Activated T-cell treated with anti-CD3 and anti-CD28 coated beads, Interleukin-2, amount 50 U/mL, for 48 hours (primary cell): Measurements from ENCODE around the gene MLLT11.
A peak's percentile ranks its signal among the peaks of the same experiment; 100 is the strongest.
"Not testable (repeated sequence)": the region's sequence is repeated elsewhere in the genome, so short reads cannot be mapped to it uniquely, and the experiment has no call there.

ENCODE experiments used
- DNase-seq, 2 experiments: peaks; one replicate each; pipeline ENCODE4 v3.0.0-alpha.2; 2020

MLLT11 gene

DNA sequence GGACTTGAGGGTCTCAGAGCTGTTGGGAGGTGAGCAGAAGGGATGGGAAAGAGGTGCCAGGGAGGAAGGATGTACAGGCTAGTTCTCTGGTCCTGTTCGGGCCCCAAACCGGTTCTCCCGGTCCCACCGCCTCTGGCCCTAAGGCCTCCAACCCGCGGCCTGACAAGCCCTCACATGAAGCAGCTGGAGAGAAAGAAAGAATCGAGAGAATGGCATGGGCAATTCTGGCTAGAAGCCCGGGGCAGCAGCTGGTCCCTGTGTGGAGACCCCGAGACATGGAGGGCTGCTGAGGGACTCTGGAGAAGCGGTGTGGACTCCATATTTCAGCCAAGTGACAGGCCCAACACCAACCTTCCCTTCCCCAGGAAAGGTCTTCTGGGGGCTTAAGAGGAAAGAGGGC lies 1.5 kb upstream of the MLLT11 start:
- DNase-seq, result peak; percentile 44 to 47

DNA sequence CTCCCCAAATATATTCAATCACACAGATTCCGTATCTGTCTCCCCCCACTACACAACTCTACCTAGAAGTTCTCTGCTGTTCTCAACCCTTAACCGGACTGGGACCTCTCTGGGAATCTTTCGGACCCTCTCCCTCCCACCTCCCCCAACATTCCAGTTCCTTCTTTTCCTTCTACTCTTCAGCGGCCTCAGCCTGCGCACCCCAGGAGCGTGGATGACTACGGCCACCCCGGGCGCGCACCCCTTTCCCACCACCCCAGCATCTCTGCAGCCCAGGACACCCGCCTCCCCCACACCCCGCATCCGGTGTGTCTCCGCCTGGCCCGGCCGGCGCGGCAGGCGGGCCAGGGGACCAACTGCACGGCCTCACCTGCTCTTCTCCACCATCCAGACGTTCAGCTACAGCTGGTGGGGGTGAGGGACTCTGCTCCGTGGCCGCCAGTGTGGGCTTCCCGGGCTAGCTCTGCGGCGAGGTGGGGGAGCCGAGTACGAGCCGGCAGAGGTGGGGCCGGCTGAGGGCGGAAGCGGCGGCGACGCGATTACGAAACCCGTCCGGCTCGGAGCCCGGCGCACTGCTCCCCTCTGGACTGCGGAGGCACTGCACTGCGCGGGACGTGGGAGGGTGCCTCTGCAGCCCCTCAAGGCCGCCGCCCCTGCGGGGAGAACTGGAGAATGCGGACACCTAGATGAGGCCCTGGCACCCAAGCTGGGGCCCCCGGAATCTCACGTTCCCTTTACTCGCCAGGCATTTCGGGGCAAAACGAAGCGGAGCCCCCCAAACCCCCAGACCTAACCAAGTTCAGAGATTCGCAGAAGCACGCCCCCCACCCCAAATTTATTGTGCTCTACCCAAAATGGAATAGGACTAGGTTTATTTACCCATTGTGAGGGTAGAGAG lies 839 bp upstream of the MLLT11 start, which contains the start of gene CDC42SE1:
CDC42SE1 (minus strand) TSS at position 514 of the 898 bp plus-strand sequence. CDS start 3,892 bp downstream, outside the sequence.
- peak; percentile 86 to 91 for DNase-seq

DNA sequence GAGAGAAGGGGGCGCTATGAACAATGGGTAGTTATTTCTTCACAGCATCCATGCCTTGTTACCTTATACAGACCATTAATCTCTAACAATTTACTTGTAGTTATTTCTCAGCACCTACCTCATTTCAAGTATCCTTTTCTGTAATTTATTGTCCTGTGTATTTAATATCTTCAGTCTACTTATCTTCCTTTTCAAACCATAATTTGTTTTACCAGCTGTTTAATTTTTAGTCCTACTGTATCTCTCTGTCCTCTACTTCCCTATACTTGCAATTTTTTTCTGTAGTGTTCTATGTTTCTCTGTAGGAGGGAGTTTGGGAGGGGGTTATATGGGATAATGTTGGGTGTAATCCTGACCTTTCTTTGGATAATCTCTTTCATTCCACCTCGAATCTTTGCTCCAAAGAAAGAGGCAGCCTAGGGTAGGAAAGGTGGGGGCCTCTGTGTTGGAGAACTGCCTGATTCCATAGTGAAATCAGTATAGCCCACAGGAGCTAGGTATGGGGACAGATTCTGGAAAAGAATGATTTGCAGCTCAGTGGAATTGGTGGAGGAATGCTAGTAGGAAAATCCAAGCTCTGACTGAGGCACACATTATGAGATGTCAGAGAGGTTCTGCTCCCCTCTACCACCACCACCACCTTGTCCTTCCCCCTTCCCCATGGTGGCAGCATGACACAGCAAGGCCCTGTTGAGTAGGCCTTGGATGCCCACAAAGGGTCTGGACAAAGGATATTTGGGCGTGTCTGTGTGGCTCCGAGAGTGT lies 642 bp downstream of the MLLT11 start:
- no peak for DNase-seq

DNA sequence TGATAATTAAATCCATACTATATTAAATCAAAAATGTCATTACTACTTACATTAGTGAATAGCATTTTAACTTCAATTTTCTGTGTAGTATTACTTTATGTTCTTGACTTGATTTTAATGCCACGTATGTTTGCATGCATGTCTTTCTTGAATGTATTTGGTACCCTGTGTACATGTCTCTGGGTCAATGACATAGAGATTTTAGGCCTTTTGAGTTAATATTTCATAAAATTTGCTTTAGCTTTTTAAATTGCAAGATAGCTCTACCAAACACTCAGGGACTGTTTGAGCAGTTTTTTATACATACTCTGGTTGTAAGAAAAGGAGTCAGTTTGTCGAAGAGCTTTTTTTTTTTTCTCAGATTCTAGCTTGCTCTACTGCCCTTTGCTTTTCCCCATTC lies 1.5 kb downstream of the MLLT11 start:
- DNase-seq, result no peak

DNA sequence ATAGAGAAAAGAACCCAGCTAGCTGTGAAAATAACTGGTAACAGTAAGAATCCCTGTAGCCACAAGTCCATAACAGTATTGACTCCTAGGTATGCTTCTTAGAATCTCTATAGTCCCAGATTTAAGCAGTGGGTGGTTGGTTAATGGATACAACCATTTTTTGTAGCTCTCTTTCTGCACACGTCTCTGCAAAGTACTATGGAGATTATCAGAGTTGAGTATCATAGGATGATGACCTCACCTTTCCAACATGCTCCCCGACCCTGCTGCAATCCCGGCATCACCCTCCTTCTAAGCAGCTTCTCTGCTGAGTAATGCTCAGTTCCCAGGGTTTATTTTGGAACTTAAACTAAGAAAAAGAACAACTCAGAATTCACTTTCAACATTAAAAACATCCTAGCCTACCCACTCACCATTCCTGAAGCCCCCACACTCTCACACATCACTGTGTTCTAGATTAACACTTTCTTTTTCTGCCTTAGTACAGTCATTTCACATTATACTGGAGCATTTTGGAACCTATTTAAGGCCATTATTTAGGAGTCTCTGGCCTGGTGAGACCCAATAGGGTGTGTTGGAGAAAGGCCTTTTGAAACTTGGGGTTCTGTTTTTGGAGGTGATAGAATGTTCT lies 2.7 kb downstream of the MLLT11 start:
- DNase-seq, result no peak

DNA sequence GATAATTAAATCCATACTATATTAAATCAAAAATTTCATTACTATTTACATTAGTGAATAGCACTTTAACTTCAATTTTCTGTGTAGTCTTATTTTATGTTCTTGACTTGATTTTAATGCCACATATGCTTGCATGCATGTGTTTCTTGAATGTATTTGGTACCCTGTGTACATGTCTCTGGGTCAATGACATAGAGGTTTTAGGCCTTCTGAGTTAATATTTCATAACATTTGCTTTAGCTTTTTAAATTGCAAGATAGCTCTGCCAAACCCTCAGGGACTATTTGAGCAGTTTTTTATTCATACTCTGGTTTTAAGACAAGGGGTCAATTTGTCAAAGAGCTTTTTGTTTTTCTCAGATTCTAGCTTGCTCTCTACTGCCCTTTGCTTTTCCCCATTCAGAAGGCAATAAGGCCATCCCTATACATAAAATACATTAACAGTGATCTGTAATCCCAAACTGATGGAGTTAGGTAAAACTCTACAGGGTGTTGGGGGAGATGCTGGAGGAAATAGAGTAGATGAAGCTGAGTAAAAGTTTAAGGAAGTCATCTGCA lies 5.0 kb downstream of the MLLT11 start:
- no peak for DNase-seq

DNA sequence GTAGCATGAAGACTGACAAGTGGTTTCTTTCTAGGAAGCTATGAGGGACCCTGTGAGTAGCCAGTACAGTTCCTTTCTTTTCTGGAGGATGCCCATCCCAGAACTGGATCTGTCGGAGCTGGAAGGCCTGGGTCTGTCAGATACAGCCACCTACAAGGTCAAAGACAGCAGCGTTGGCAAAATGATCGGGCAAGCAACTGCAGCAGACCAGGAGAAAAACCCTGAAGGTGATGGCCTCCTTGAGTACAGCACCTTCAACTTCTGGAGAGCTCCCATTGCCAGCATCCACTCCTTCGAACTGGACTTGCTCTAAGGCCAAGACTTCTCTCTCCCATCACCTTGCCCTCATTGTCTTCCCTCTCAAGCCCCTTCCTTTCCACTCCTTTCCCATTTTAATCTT lies 7.0 kb downstream of the MLLT11 start:
- no peak for DNase-seq

DNA sequence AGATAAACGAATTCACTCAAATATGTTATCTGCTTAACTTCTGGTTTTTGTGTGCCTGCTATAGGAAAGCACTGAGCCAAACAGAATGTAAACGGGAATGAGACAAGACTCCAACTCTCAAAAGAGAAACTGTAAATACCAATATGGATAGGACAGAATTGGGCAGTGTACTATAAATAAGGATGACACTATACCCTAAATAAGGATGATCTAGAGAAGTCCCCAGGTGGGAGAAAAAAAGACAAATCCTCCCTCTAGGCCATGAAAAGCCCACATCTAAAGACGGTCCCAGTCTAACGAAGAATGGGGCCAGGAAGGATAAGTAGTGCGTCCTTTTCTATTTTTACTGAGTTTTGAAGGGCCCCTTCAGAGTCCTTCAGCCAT lies 8.9 kb downstream of the MLLT11 start:
- DNase-seq, result no peak

DNA sequence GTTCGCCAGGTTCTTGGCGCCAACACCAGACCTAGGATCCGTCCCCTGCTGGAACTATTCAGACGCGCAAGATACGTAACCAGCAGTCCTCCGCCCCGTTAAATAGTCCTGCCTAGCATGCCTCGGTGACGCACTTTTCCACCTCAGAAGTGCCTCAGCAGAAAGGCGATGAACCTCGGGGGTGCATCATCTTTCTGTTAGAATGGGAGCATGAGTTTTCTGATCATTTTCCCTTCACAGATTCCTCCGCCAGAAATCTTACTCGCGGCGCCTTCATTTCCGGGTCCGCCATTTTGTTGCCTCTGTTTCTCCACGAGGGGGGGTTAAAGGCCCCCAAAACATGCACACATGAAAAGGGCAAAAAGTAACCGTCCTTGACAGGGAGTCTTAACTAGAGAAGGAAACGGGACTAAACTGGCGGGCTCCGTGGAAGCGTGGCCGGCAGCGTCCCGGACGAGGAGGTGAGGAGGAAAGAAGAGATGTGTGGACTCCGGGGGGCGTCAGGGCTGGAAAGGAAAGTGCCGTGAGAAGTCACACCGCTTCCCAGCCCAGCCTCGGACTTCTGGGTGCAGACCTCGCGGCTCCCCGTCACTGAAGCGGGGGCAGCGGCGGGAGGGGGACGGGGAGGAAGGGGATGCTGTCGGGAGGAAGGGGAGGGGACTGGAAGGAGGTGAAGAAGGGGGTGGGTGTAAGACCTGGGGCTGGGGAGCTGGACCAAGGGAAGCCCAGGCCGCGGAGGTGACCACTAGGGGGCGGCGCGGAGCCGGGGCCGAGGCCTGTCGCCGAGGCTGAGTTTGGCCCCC lies 10.5 kb downstream of the MLLT11 start, which contains the start of gene GABPB2:
GABPB2 (plus strand) TSS at position 288 of the 803 bp plus-strand sequence. CDS start 17,429 bp downstream, outside the sequence.
- peak; percentile 91 to 94 for DNase-seq

DNA sequence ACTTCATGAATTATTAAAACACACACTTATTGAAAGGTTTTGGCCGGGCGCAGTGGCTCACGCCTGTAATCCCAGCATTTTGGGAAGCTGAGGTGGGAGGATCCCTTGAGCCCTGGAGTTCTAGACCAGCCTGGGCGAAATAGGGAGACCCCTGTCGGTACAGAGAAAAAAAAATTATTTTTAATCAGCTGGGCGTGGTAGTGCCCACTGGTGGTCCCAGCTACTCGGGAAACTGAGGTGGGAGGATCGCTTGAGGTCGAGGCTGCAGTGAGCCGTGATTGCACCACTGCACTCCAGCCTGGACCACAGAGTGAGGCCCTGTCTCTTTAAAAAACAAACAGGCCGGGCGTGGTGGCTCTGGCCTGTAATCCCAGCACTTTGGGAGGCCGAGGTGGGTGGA lies 12.0 kb downstream of the MLLT11 start:
- DNase-seq, result no peak

DNA sequence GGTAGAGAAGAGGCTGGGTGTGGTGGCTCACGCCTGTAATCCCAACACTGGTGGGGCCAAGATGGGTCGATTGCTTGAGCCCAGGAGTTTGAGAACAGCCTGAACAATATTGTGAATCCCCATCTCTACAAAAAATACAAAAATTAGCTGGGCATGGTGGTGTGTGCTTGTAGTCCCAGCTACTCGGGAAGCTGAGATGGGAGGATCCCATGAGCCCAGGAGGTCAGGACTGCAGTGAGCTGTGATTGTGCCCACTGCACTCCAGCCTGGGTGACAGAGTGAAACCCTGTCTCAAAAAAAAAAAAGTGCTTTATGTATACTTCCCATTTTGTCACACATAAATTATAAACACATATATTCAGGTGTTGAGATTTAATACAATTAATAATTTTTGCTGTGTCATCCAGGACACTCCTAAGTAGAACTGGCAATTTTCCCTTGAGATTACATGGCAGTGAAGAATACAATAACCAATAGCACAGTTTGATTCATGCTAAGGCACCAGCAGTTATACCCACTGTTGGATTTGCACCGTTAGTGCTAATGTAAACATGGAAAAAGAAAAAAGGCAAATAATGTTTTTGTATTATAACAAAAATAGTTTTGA lies 25.9 kb downstream of the MLLT11 start:
- DNase-seq, result no peak

DNA sequence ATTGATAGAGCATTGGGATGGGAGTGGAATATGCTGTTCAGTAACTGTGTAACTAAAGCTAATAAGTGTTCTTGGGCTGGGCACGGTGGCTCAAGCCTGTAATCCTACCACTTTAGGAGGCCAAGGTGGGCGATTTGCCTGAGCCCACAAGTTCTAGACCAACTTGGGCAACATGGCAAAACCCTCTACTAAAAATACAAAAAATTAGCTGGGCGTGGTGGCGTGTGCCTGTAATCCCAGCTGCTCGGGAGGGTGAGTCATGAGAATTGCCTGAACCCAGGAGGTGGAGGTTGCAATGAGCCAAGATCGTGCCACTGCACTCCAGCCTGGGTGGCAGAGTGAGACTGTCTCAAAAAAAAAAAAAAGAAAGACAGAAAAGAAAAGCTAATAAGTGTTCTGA lies 37.2 kb downstream of the MLLT11 start:
- DNase-seq, result not testable (repeated sequence)

DNA sequence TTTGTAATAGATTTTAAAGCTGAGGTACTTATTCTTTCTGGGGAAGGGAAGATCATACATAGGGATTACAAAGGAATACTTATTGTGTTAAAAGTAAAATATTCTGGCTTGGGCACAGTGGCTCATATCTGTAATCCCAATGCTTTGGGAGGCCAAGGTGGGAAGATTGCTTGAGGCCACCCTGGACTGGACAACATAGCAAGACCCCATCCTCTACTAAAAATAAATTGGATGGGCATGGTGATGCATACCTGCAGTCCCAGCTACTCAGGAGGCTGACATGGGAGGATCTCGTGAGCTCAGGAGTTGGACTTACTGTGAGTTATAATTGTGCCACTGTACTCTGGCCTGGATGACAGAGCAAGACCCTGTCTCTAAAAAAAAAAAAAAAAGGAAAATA lies 37.9 kb downstream of the MLLT11 start:
- no peak for DNase-seq

DNA sequence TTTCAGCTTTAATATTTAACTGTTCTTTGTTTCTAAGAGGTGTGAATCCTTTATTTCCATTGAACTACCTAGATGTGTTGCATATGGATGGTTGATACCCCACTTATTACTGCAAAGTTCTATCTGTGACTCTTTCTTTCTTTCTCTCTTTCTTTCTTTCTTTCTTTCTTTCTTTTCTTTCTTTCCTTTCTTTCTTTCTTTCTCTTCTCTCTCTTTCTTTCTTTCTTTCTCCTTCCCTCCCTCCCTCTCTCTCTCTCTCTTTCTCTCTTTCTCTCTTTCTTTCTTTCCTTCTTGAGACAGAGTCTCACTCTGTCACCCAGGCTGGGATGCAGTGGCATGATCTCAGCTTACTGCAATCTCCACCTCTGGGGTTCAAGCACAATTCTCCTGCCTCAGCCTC lies 44.4 kb downstream of the MLLT11 start:
- DNase-seq, result no peak

DNA sequence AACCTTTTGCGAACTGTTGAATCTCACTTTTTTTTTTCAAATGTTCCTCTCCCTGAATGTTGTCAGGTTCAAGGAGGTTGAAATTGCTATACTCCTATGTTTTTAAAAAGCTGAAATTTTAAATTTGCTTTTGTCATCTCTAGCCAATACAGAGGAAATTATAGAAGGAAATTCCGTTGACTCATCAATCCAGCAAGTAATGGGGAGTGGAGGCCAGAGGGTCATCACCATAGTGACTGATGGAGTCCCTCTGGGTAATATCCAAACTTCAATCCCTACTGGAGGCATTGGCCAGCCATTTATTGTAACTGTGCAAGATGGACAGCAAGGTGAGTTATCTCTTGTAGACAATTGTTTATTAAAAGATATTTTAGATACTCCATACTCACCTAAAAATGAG lies 46.7 kb downstream of the MLLT11 start:
- no peak for DNase-seq

DNA sequence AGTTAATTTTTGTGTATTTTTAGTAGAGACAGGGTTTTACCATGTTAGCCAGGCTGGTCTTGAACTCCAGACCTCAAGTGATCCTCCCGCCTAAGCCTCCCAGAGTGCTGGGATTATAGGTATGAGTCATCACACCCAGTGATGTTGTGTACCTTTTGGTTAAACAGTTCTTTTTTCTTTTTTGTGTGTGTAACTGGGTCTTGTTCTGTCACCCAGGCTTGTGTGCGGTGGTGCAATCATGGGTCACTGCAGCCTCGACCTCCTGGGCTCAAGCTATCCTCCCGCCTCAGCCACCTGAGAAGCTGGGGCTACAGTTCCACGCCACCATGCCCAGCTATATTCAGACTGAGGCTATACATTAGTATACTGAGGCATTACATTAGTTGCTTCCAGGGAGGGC lies 48.1 kb downstream of the MLLT11 start:
- no peak for DNase-seq

DNA sequence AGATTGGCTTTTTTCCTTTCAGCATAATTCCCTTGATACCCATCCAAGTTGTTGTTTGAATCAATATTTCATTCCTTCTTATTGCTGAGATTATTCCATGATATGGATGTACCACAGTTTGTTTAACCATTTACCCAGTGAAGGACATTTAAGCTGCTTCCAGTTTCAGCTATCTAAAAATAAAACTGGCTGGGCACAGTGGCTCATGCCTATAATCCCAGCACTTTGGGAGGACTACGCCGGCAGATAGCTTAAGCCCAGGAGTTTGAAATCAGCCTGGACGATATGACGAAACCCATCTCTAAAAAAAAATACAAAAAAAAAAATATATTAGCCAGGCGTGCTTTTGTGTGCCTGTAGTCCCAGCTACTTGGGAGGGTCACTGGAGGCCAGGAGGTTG lies 53.7 kb downstream of the MLLT11 start:
- no peak for DNase-seq
